HG02943 (cell line): ENCODE measurements around the gene OR5A2.
"Not testable (repeated sequence)": the region's sequence is repeated elsewhere in the genome, so short reads cannot be mapped to it uniquely, and the experiment has no call there.

Experiments used
- ATAC-seq: cut with Tn5 transposase; IDR thresholded peaks from one replicate; pipeline ENCODE4 v1.9.1; 2021; ENCODE audit warnings: mild to moderate bottlenecking, low read depth, moderate library complexity; ENCODE audit not compliant: unreplicated experiment

The OR5A2 gene

DNA sequence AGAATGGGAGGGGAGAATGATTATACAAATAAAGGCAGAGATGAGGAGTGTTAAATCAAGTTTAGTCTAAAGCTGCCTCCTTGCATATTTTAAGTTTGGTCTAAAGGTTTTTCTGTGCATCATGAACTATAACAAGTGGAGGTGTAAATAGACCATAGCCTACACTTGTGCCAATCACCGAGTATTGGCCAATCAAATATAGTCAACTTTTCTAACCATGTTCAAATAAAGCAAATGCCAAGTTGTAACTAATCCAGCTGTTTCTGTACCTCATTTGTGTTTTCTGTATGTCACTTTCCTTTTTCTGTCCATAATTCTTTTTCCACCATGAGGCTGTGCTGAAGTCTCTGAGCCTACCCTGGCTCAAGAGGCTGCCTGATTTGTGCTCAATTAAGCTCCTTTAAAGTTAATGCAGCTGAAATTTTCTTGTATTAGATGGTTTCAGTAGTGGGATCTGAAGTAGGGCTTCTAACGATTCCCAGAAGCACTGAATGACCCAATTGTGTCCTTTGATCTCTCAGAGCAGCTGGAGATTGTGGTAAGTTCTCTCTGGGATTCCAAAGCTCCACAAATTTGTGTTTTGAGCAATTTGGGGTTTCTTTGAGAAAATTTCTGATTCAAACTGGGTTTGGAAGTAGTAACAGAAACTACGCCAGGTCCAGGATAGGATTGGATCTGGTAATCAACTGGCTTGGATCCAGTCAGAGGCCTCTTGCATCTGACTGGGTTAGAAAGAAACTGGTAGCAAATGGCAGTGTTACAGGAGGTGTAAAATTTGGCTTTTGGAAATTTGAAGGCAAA is 25.6 kb downstream of the OR5A2 start:
- ATAC-seq: no peak

DNA sequence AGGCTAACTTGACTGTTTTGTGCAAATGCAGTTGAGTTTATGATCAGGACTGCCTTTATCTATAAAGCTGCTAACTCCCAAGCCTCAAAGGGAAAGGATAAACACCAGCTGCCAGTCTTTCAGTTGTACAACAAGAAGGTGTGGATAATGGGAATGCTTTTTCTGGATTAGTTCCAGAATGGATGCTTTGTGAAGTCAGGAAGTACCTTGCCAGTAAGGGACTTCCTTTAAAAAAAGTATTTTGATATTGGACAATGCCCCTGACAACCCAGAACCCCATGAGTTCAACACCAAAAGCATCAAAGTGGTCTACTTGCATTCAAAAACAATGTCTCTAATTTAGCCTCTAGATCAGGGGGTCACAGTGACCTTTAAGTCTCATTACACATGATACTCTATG is 32.0 kb downstream of the OR5A2 start:
- ATAC-seq: no peak

DNA sequence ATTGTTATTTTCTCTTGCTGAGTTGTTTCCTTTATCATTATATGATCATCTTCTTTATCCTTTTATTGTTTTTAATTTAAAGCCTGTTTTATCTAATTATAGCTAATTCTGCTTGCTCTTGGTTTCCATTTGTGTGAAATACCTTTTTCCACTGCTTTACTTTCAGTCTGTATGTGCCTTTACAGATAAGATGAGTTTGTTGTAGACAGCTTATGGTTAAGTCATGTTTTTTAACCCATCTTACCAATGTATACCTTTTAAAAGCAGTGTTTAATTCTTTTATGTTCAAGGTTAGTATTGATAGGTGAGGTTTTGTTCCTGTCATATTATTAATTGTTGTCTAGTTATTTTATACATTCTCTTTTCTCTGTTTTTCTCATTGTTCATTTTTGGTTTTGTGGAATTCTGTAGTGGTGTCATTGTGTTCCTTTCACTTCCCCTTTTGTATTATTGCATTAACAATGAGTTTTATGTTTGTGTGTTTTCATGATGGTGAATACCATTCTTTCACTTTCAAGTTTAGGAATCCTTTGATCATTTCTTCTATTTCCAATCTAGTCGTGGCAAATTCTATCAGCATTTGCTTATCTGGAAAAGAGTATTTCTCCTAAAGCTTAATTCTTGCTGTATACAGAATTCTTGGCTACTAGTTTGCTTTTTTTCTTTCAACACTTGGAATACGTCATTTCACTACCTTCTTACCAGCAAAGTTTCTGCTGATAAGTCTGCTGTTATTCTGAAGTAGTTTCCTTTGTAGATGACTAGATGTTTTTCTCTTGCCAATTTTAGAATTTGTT is 45.8 kb downstream of the OR5A2 start:
- ATAC-seq: no peak

DNA sequence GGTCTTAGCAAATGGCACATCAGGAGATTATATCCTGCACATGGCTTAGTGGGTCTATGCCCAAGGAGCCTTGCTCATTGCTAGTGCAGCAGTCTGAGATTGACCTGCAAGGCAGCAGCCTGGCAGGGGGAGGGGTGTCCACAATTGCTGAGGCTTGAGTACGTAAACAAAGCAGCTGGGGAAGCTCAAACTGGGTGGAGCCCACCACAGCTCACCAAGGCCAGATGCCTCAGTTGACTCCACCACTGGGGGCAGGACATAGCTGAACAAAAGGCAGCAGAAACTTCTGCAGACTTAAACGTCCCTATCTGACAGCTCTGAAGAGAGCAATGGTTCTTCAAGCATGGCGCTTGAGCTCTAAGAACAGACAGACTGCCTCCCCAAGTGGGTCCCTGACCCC is 53.9 kb downstream of the OR5A2 start:
- not testable (repeated sequence) for ATAC-seq

DNA sequence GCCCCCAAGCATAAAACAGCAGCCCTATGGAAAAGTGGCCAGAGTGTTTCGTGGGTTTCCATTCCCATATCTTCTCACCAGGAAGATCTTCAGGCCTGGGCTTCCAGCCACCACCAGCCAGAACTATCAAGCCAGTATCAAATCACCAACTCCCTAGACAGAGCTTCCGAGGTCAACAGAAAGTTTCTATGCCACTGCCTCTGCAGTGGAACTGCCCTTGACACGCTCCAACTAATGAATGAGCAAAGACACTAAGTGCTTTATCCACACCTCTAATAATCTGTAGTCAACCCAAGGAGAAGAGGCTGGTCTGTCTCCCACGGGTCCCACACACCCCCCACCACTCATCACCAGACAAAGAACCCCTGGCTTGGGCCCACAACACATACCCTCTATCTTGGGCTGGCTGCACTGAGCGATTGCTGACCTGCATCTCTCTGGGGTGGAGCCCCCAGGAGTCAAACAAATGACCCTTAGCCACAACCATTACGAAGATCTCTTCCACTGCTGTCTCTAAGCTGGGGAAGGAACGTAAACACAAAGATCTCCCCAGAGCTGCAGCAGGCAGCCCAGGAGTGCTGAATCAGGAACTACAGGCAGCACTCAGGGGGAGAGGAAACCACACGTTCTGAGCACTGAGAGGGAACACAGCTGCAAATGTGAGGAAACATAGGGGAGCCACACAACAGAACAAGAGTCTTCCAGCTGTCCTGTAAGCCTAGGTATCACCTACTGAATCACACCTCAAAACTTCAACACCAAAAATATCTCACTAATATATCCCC is 57.8 kb downstream of the OR5A2 start:
- no peak for ATAC-seq
